ENCODE measurements around the gene TNNI2.
"Not testable (repeated sequence)": the region's sequence is repeated elsewhere in the genome, so short reads cannot be mapped to it uniquely, and the experiment has no call there.

Gene TNNI2

DNA sequence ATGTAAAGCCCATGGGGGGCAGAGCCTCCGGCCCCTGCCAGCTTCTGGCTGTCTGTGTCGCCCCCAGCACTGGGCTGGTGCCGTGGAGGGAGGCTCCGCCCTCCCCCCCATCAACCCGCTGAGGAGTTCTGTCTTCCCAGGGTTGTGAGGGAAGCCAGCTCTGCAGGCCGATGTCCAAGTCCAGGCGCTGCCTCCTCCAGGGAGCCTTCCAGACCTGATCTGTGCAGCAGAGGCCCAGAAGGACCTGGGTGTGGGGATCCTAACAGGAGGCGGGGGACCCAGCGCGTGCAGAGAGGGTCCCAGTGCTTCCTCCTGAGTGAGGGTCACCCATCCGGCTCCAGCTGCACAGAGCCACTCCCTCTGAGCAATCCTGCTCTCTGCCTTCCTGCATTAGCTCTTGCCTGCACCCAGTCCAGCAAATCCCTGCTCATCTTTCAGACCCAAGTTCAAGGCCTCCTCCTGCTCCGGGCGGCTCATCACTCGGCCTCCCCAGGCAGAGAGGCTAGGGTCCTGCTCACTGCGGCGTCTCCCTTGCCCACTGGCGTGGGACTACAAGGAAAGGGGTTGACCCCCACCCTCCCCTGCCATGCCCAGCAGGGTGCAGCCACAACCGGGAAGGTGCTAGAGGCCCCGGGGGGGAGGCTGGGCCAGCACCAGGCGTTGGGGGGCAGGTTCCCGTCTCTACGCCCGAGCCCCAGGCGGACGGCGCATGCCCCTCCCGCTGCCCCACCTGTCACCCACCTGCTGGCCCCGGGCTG lies 36.5 kb downstream of the TNNI2 start:
- DNase-seq (ENCODE audit: low read depth in 2 of 2): no peak

DNA sequence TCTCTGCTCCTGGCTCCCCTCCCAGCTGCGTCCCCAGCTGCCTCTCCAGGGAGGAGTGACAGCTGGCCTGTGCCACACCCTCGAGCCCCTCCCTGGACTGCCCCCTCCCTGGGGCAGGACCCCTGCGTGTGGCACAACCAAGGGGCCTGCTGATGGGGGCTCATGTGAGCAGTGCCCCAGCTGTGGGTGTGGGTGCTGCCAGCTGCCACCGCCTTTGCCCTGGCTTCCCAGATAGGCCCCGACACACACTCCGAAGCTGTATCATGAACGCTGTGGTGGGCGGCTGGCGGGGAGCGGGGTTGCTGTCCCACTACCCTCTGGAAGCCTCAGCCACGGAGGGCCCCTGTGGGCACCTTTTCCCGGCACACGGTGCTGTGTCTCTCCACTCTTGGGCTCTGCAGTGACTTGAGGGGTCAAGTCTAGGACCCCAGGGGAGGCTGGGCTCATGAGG lies 37.1 kb downstream of the TNNI2 start:
- DNase-seq (ENCODE audit: low read depth in 2 of 2): not testable (repeated sequence)

DNA sequence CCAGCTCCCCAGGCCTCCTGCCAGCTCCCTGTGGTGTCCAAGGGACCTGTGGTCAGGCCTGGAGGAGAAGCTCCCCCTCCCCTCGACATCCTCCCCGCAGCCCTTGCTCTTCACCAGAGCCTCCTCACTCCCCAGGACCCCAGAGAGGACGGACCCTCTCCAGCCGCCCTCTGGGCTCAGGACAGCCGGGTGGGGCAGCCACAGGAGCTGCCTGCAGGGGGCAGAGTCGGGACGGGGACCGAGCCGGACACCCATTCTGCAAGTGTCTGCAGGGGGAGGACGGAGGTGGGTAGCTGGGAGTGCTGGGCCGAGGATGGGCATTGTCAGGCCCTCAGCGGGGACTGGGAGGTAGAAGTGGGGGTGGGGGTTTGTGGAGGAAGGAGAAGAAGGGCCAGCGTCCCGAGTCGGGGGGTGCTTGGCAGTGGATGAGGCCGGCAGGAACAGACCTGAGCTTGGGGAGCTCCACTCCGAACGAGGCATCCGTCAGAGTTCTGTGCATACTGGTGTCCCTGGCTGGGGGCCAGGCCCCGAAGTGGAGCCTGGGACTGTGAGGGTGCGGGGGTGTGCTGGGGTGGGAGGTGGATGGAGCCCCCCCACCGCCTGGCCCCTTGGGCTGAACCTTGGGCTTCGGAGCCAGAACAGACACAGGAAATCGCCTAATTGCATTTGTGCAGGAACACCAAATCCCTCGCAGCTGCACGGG lies 37.7 kb downstream of the TNNI2 start:
- no peak for DNase-seq (ENCODE audit: low read depth in 2 of 2)

DNA sequence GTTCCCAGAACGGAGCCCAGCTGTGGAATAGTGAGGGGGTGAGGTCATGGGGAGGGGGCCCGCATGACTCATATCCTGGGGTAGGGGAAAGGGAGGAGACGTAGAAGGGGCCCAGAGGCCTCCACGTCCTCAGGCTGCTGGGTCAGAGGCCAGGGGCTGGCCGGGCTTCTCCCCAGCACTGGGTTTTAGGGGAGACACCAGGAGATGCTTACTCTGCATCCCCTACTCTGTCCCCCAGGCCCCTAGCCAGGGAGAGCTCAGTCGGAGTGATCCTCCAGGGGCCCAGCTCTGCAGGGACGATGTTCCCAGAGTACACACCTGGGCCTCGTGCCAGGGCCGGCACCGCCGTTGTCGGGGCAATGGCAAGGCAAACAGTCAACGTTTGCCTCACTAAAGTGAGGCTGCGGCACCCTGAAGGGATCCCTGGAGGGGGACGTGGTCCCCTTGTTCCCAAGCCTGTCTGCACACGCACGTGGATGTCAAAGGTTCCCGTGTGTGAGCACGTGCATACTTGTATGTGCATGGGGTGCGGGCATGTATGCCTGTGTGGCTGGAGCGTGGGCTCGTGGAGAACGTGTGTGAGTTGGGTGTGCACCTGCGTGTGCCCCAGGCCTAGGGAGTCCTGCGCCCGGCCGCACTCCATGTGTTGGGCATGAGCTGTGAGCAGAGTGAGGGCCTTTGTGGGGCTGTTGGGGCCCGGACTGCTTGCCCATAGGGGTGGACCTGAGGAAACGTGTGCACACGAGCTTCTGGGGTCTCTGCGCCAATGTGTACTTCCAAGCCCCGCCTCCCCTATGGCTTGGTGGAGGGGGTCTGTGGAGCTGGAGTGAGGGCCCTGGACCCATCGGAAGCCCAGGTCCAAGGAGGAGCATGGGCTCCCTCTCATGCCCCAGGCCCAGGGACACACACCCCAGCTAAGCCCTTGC lies 38.7 kb downstream of the TNNI2 start:
- DNase-seq (ENCODE audit: low read depth in 2 of 2): no peak

- DNase-seq (ENCODE audit: low read depth in 2 of 2): no peak
These were observed 39.6 kb downstream of the TNNI2 start for GRCh38 chr11:1878137-1879031.

- no peak for DNase-seq (ENCODE audit: low read depth in 2 of 2)
These were observed 40.7 kb downstream of the TNNI2 start for GRCh38 chr11:1879342-1879940.

- no peak for DNase-seq (ENCODE audit: low read depth in 2 of 2)
These were observed 41.4 kb downstream of the TNNI2 start for GRCh38 chr11:1879941-1880720.

DNA sequence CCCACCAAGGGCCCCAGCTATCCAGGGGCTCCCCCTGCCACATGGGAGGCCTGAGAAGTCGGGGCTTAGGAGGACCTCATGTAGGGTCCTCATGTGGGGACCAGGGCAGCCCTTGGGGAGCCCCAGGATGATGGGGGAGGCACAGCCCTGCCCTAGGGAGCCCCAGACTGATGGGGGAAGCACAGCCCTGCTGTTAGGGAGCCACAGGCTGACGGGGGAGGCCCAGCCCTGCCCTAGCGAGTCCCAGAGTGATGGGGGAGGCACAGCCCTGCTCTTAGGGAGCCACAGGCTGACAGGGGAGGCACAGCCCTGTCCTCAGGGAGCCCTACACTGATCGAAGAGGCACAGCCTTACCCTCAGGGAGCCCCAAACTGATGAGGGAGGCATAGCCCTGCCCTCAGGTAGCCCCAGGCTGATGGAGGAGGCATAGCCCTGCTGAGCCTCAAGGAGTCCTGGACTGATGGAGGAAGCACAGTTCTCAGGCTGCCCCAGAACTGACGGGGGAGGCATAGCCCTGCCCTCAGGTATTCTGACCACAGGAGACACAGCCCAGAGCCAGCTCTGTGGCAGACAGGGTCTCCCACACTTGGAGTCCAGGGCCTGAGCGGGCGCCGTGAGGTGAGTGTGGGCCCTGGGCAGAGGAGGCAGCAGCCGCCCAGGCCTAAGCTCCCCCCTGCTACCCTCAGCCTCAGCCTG lies 42.1 kb downstream of the TNNI2 start:
- DNase-seq (ENCODE audit: low read depth in 2 of 2): no peak

- DNase-seq (ENCODE audit: low read depth in 2 of 2): no peak
These were observed 42.9 kb downstream of the TNNI2 start for GRCh38 chr11:1881442-1882264.

DNA sequence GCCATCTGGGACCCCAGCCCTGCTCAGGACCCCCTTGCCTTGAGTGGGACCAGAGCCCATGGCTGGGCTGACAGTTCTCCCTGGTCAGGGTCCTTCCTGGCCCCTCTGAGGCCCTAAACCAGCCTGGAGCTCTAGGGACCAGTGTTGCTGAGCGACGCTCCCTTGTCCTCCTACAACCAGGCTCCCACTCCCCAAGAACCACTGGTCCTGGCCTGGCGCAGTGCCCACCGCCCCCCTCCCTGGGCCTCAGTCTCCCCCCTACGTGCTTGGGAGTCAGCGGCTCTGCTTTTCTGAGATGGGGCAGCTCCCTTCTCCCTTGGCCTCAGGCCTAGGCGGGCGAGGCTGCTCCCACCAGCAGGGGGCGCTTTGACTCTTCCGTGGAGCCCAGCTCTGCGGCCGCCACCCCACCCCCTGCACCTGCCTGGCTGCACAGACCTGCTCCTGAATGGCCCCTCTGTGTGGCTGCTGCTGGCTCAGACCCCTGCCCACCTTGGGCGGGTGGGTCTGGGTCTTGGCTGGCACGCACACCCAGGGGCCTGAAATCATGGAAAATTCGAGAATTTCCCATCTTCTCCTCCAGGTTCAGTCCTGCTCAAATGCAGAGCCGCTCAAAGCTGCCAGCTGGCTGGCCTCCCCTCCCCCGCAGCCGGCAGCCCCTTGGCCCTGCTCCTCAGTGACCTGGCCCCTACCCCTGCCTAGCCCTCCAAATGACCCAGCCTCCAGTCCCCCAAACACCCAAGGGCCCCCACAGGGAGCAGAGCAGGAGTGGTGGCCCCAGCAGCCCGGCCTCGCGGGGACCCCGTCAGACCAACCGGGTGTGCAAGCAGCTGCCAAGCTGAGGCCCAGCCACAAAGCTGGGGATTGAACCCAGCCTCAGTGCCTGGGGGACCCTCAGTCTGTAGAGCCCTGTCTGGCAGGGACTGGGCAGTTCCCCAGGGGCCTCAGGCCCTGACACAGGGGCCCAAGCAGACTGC lies 43.8 kb downstream of the TNNI2 start:
- DNase-seq (ENCODE audit: low read depth in 2 of 2): peak; percentile 48 to 57

GRCh38 chr11:1883346-1884302 lies 44.8 kb downstream of the TNNI2 start:
- DNase-seq (ENCODE audit: low read depth in 2 of 2): no peak

- DNase-seq (ENCODE audit: low read depth in 2 of 2): no peak
These were observed 45.5 kb downstream of the TNNI2 start for GRCh38 chr11:1884303-1884700.

DNA sequence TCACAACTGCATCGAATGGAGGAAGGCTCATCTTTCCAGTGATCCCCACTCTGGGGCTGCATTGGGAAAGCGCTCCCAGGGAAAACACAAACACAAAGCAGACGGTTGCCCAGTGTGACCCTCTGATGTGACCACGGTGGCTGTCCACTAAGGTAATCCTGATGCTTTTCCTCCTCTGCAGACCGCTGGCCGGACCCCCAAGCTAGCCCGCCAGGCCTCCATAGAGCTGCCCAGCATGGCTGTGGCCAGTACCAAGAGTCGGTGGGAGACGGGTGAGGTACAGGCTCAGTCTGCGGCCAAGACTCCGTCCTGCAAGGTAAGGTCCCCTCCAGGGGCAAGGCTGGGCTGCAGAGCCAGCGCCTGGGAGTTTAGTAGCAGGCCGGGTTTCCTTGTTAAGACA lies 47.8 kb downstream of the TNNI2 start:
- not testable (repeated sequence) for DNase-seq (ENCODE audit: low read depth in 2 of 2)

DNA sequence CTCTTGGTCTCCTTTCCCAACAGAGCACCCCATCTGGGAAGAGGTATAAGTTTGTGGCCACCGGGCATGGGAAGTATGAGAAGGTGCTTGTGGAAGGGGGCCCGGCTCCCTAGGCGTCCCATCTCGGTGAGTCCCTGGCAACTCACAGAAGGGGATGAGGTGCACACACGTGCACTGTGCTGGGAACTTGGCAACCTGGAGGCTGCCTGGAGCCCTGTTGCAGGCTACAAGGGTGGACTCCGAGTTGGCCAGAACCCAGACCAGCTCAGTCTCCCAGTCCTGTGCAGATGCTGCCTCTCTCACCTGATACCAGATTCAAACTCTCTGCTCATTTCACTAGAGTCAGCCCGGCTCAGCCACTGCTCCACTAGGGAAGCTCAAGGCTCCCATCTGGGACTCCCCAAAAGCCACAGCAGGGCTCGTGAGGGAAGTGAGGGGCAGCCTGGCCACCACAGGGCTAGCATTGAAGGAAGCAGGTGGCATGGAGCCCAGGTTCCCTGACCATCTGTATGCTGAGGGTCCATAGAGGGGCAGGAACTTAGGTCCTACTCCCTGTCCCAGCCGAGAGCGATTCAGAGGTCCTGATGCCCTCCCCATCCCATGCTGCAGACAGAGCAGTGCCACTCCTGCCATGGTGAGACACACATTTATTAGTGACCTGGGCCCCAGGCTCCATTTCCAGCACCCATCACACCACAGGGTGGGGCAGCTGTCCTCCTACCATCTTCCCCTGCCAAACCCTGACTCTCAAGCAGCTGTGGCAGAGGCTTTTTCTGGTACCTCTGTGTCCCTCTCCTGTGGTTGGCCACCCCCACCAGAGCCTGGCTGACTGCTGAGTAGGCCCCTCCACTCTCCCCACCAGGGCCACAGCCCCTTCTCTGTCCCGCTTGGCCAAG lies 48.9 kb downstream of the TNNI2 start:
- no peak for DNase-seq (ENCODE audit: low read depth in 2 of 2)

- DNase-seq (ENCODE audit: low read depth in 2 of 2): no peak
These were observed 49.6 kb downstream of the TNNI2 start for GRCh38 chr11:1888347-1888753.

All from activated CD8-positive, alpha-beta memory T cell treated with anti-CD3 and anti-CD28 coated beads for 4 hours (primary cell).